ENCODE data around the gene PPP1R12B.
"Not testable (repeated sequence)": the region's sequence is repeated elsewhere in the genome, so short reads cannot be mapped to it uniquely, and the experiment has no call there.

PPP1R12B gene

DNA sequence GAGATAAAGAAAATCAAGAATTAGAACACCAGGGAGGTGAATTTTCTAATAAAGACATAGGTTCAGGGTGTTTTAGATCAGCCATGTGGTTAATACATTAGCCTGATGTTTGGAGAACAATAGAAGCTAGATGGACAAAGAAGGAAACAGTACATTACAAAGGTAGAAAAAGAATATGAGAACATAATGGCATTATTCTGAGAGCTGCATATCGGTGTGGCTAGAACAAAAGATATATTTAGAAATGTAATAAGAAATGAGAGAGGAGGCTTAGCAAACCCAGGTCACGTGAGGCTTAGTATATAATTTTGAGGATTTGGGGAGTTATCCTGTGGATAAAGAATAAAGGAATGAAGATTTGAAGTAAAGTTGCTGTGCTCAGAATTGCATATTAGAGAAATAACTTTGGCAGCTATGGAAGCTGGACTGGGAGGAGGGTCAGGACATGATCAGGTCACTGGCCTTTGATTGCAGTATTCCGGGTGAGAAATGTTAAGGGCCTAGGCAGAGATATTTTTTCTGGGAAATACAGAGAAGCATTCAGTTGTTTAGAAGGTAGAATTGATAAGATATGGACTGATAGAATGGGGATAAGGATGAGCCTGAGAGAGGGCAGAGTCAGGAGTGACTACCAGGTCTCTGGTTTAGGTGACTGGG lies 197.3 kb downstream of the PPP1R12B start:
- DNase-seq (ENCODE audit: extremely low spot score, insufficient read length, low read depth); FAIRE-seq: not testable (repeated sequence)

DNA sequence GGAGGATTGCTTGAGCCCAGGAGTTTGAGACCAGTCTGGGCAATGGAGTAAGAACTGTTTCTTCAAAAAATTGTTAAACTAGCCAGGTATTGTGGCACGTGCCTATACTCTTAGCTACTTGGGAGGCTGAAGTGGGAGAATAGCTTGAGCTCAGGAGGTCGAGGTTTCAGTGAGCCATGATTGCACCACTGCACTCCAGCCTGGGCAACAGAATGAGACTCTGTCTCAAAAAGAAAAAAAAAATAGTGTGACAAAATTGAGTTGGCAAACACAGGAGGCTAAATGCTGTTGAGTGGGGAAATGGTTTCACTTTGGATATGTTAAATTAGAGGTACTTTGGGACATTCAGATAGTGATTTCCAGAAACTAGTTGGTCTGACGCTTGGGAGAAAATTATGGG lies 197.9 kb downstream of the PPP1R12B start:
- FAIRE-seq: not testable (repeated sequence)

DNA sequence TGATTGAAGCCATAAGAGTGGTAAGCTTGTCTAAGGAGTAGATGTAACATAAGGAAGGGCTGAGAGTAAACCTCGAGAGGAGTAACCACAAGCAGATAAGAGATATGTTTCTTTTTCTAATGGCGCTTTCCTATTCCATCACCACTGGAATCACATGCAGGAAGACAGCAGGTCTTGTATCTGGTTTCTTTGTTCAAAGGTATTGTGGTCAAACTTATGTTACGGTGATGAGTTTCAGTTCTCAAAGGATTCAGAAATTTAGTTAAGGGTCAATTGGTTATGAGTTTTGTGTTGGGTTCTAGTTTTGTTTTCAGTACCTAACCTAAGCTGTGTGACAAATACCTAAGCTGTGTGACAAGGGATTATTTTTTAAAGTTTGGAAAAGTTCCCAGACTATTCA lies 198.3 kb downstream of the PPP1R12B start:
- FAIRE-seq: peak; percentile 74
- not testable (repeated sequence) for DNase-seq (ENCODE audit: extremely low spot score, insufficient read length, low read depth)

More for the DNA sequence above, 197.9 kb downstream of the PPP1R12B start:
- not testable (repeated sequence) for DNase-seq (ENCODE audit: extremely low spot score, insufficient read length, low read depth)

DNA sequence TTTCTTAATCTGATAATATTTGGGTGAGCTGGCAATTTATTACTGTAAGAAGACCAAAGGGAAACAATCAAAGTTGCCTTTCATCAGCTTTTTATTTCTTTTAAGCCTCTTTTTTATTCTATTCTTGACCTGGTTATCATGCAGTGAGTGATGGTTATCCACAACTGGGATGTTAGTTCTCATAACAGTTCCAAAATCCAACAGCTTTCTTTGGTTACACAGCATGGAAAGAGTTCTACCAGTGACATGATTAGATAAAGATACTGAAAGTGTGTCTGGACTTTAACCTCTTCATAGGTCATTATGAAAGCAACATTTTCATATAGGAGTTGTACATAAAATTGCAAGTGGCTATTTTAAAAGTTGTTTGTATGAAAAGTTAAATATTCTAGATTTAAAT lies 198.7 kb downstream of the PPP1R12B start:
- no peak for FAIRE-seq
- no peak for DNase-seq (ENCODE audit: extremely low spot score, insufficient read length, low read depth)

DNA sequence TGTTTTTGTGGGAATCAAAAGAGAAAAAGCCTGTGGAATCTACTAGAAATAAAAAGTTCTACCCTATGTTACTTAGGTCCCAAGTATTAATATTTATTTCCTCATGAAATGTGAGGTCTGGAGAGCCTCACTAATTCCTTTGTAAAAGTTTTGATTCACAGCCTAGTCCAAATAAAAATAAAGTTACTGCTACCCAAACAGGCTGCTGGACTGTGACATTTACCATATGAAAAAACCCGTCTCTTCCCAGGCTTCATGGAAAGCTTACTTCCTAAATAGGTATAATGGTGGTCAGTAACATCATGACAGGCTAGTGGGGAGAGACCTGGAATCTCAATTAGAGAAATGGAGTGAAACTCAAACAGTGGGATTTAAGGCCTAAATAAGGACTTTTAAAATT lies 201.6 kb downstream of the PPP1R12B start:
- DNase-seq (ENCODE audit: extremely low spot score, insufficient read length, low read depth); FAIRE-seq: not testable (repeated sequence)

DNA sequence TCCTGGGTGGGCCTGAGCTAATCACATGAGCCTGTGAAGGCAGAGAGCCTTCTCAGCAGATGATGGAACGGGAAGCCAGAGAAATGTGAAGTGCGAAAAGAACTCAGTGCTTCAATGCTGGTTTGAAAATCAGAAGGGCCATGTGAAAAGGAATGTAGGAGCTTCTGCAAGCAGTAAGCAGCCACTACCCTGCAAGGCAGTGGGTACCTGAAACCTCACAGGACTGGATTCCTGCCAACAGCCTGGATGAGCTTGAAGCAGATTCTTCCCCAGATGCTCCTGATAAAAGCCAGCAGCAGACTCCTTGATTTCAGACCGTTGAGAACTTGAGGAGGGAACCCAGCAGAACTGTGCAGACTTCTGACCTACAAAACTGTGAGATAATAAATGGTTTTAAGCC lies 203.2 kb downstream of the PPP1R12B start:
- FAIRE-seq (no peak), DNase-seq (ENCODE audit: extremely low spot score, insufficient read length, low read depth) (no peak)

DNA sequence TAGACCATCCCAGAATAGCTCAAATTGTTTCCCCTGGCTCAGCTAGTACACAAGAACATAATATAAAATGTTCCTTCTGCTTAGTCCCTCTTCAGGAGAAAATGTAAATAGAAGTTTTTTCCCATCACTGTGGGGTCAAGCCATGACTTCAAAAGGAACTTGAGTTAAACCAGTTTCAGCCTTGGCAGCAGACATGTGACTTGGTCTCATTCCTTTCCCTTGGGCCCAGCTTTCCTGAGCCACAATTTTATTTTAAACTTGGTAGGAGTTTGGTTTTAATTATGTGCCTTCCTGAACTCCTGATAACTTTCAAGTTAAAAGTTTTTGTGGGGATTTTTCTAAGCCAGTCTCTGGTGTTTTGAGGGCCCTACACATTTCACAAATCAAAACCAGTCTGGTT lies 204.1 kb downstream of the PPP1R12B start:
- not testable (repeated sequence) for DNase-seq (ENCODE audit: extremely low spot score, insufficient read length, low read depth)

DNA sequence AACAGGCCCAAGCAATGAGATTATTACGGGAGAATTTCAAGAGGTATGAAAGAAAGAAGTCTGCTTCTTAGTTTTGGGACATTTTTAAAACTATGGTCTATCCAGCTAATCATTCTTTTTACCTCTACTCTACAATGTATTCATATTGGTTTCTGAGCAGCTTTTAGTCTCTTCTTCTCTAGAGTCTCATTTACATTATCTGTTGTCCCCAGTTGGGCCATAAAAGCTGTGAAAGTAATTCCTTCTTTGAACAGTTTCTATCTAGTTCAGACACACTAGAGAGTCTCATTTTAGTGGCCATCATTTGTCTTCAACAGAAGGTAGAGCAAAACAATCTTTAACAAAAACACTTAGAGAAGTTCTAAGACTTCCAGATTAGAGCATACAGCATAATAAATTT lies 204.6 kb downstream of the PPP1R12B start:
- not testable (repeated sequence) for FAIRE-seq; DNase-seq (ENCODE audit: extremely low spot score, insufficient read length, low read depth)

More for the DNA sequence above, 204.1 kb downstream of the PPP1R12B start:
- not testable (repeated sequence) for FAIRE-seq

DNA sequence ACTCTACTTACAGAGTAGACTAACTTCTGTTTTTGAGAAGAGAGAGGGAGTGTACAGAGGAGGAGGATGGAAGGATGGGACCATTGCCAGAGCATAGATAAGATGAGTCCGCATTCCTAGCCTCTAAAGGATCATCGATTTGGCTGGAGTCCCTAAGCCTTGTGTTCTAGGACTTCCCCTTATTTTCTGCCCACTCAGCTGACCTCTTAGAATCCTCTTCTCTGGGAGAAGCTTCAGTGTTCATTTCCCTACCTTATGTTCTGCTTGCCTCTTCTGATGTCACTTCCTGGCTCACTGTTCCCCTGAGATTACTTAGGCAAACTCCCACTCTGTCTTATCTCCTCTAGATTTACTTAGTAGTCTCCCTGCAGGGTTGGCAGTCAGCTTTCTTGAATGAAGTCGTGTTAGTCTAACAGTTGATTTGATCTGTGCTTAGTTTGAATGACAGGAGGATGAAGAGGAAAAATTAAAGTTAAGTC lies 205.1 kb downstream of the PPP1R12B start:
- FAIRE-seq (peak; percentile 18), DNase-seq (ENCODE audit: extremely low spot score, insufficient read length, low read depth) (no peak)

DNA sequence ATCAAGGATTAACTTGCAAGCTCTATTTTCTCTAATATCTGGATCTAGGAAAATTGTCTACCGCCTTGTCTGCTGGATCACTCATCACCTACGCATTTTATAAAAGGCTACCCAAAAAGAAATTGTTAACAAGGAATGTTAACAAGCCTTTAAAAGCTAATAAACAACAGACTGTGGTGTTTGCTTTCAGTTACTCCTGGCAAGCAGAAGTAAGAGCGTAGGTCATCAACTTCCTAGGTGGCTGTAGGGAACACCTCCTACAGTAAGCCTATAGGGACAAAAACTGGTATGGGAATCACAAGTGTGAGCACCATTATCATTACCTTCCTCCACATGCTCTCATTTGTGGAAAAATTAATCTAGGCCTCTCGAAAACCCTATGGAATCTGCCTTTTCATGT lies 206.1 kb downstream of the PPP1R12B start:
- not testable (repeated sequence) for FAIRE-seq; DNase-seq (ENCODE audit: extremely low spot score, insufficient read length, low read depth)

DNA sequence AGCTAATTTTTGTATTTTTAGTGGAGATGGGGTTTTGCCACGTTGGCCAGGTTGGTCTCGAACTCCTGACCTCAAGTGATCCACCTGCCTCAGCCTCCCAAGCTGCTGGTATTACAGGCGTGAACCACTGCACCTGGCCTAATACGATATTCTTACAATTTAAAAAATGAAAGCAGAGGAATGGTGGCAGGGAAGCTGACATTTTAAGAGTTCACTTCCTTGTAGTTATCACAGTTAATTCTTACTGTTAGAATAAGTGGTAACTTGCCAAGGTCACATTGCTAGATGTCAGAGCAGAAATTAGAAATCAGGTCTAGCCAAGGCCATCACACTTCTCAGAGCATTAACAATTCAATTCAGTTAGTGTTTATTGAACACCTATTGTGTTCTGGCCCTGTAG lies 207.5 kb downstream of the PPP1R12B start:
- FAIRE-seq; DNase-seq (ENCODE audit: extremely low spot score, insufficient read length, low read depth): not testable (repeated sequence)

DNA sequence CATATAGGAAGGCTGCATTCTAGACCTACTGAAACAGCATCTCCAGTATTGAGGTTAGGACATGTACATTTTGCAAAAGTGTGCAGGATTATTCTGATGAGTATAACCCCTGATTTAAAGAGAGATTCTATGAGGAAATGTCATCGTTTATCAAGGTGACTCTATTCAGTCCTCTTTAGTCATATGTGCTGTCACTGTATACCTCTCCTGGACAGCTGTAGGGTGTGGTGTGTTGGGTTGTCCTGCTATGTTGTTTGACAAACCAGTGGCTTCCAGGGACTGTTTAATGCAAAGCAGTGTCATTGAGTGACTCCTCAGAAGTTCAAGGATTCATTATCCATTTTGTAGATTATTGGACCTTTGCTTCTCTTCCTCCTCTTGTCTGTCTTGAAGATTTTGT lies 209.2 kb downstream of the PPP1R12B start:
- not testable (repeated sequence) for DNase-seq (ENCODE audit: extremely low spot score, insufficient read length, low read depth); FAIRE-seq

DNA sequence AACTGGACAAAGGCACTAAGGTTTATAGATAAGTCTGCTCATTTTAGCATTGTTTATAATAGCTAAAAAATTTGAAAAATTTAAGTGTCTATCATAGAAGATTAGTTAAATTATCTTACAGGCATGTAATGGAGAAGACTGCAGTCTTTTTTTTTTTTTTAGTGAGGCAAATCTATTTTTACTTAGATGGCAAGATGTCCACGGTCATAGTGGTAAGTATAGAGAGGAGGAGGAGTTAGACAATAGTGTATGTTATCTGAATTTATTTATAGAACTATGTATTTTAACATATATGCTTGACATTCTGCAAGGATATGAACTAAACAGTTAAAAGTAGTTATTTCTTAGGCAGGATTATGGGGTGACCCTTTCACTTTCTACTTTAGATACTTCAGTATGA lies 212.7 kb downstream of the PPP1R12B start:
- DNase-seq (ENCODE audit: extremely low spot score, insufficient read length, low read depth): no peak
- FAIRE-seq: no peak

DNA sequence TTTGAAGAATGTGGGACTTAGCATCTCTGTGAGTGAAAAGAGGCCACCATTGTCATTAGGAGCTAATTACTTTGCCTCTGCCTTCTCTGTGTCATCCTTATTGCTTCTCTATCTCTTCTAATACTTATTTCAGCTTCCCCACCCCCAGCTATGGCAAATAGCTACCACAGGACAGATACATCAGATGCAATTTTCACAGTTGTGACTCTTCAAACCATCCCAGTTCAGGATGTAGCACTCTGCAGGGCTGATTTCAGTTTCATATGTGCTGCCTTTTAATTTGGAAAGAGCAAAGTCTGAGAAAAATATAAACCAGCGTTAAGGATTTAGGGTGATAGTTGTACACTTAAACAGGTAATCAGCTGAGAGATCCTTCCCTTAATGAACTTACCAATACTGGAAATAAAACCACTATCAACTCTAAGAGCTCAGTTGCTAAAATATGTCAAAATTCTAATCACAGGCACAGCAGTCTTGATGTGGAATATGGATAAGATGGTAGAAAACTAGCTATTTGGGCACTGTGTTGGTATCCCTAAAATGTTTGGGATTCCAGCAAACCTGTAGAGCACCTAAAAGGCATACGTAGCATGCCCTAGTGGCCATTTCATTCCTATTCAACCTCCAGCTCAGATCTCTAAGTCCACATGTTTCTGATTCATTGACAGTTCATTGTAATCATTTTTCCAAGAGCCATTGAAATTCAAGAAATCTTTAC lies 213.4 kb downstream of the PPP1R12B start:
- peak; percentile 56 for FAIRE-seq
- DNase-seq (ENCODE audit: extremely low spot score, insufficient read length, low read depth): no peak

DNA sequence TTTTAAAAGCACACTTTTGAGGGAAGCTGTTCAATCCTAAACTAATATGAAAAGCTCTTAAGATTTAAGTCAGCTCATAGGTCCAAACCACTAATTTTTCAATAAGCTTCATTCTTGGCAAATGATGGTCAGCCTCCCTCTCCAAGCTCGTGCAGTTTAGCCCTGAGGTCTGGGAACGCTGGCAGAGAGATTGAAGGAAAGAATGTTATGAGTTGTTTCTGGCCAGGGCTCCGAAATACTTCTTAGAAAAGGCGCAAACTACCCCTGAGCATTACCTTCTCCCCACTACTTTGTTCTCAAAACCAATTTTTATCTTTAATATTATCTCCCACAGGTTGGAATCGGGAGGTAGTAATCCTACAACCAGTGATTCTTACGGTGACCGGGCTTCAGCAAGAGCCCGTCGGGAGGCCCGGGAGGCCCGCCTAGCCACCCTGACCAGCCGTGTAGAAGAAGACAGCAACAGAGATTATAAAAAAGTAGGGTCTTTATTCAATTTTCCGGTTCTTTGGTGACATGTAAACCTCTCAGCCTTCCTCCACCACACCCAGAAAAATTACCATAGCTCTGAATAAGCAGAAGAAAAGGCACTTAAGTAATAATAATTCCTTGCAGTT lies 214.1 kb downstream of the PPP1R12B start:
- no peak for DNase-seq (ENCODE audit: extremely low spot score, insufficient read length, low read depth)
- FAIRE-seq: no peak

DNA sequence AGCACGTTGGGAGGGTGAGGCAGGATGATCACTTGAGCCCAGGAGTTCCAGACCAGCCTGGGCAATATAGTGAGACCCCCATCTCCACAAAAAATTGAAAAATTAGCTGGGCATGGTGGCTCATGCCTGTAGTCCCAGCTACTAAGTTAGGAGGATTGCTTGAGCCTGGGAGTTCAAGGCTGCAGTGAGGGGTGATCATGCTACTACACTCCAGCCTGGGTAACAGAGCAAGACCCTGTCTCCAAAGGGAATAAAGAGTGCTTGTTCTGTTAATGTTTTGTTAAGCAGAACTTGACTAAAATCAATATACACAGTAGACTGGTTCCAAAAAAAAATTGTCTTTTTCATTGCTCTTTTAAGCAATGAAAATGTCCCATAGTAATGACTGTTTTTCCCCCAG lies 215.3 kb downstream of the PPP1R12B start:
- FAIRE-seq (no peak), DNase-seq (ENCODE audit: extremely low spot score, insufficient read length, low read depth) (no peak)

DNA sequence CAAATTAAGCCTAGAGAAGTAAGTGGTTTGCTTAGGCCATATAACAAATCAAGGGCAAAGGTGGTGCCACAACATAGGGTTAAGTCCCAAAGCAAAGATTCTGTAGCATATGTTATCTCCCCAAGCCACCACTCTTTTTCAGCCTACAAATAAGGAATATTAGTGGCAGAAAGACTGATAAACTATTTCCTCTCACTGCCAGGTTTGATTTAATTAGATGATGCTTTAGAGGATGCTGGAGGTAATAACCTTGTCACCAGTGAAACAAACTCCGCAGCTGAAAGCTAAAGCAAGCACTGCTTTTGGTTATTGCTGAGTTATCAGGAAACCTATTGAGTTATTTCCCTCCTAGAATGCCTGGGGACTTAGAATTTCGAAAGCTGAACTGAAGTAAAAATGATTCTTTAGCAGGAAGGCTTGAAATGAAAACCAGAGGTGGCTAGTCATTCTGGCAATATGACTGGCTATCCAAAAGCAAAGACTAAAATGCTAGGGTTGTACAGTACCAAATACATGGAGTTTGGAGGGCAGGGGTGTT lies 216.5 kb downstream of the PPP1R12B start:
- DNase-seq (ENCODE audit: extremely low spot score, insufficient read length, low read depth): no peak
- FAIRE-seq: peak; percentile 55

DNA sequence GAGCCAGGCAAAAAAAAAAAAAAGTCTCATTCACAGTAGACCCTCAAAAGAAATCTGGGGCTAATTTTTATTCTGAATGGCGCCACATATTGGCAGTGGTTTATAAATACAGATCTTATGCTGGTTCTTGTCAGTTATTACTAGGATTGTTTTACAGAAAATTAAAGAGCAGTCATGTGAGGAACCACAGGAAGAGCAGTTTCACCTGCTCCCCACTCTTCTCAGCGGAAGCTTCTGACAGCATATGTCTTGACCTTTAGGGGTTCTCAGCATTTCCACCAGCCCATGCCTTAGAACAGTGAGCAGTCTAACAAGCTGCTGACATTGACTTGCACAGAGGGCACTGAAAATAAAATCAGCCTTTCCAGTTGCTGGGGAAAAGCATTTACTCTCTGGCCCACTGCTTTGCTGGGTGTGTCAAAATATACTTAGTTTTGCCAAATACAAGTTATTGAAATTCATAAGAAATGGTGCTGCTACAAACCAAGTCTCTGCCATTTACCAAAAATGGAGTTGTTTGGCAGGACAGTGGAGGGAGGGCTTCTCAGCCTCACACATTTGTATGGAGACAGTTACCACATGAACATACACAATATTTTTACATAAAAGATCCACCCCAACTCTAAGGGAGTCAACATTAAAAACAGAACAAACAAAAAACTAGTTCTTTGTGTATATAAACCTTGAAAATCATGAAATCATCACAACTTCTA lies 217.5 kb downstream of the PPP1R12B start:
- FAIRE-seq (peak; percentile 96), DNase-seq (ENCODE audit: extremely low spot score, insufficient read length, low read depth) (no peak)

DNA sequence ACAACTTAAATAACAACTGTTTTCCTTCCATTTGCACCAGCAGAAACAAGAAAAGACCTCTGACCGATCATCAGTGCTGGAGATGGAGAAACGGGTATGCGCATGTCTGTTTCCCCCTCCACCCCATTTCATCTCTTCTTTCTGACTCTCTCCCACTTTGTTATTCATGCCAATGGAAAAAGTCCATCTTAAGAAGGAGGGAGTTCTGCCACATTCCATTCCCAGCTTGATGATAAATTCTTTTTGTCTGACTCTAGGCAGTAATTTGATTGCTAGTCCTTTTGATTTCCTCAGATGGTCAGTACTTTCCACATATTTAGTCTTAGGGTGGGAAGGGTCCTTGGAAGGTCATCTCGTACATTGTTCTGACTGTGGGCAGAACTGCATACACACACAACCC lies 219.2 kb downstream of the PPP1R12B start:
- DNase-seq (ENCODE audit: extremely low spot score, insufficient read length, low read depth) (no peak), FAIRE-seq (no peak)

DNA sequence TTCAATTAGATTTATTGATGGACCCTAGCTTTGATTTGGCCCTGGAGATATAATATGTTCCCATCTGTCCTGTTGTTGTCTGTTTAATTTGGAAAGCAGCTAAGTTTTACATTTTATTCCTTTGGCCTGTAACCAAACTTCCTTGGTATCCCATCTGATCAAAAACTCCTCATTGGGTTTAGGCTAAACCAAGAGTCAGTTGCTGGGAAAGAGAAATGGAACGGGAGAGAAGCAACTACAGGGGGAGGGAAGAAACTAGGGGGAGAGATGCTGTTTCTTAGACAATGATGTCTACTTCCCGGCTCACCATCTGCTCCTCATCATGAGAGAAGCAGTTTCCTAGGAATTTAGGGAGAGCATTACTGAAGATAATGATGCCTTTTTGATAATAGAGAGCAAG lies 219.9 kb downstream of the PPP1R12B start:
- DNase-seq (ENCODE audit: extremely low spot score, insufficient read length, low read depth) (no peak), FAIRE-seq (no peak)
